HUES6 (cell line): ENCODE results near the gene VDR.

Source experiments
- H3K27ac ChIP-seq: 2 replicates; pipeline ENCODE4 v1.7.0; 2013; ENCODE audit warnings: low read depth, mild to moderate bottlenecking, low read length, inconsistent platforms
- H3K27me3 ChIP-seq: 2 replicates; pipeline ENCODE4 v1.6.1; 2013; ENCODE audit warnings: low read length; ENCODE audit not compliant: control insufficient read depth, insufficient read depth
- H3K36me3 ChIP-seq: 2 replicates; pipeline ENCODE4 v1.6.1; 2013; ENCODE audit warnings: low read length; ENCODE audit not compliant: control insufficient read depth, insufficient read depth
- H3K4me1 ChIP-seq: 2 replicates; pipeline ENCODE4 v1.6.1; 2013; ENCODE audit warnings: low read length; ENCODE audit not compliant: control insufficient read depth, insufficient read depth
- H3K4me3 ChIP-seq: 2 replicates; pipeline ENCODE4 v1.5.1; 2013; ENCODE audit warnings: low read depth, low read length
- H3K9ac ChIP-seq: one replicate; pipeline ENCODE4 v1.6.1; 2013; ENCODE audit warnings: mild to moderate bottlenecking, low read length
- H3K9me3 ChIP-seq: 2 replicates; pipeline ENCODE4 v1.6.1; 2013; ENCODE audit warnings: low read depth, low read length; ENCODE audit not compliant: control insufficient read depth, insufficient read depth

The VDR gene

GRCh38 chr12:47797441-47797840 lies 107.4 kb downstream of the VDR start:
- Histone ChIP-seq H3K36me3 (peaks cover 55% of the 10 kb centered on the region), H3K27me3 (no peaks in the 10 kb centered on the region), H3K27ac (no peak overlapping the region), H3K4me3 (no peak overlapping the region), H3K9ac (no peak overlapping the region), H3K4me1 (peaks cover 21% of the 10 kb centered on the region), H3K9me3 (no peaks in the 10 kb centered on the region)

DNA sequence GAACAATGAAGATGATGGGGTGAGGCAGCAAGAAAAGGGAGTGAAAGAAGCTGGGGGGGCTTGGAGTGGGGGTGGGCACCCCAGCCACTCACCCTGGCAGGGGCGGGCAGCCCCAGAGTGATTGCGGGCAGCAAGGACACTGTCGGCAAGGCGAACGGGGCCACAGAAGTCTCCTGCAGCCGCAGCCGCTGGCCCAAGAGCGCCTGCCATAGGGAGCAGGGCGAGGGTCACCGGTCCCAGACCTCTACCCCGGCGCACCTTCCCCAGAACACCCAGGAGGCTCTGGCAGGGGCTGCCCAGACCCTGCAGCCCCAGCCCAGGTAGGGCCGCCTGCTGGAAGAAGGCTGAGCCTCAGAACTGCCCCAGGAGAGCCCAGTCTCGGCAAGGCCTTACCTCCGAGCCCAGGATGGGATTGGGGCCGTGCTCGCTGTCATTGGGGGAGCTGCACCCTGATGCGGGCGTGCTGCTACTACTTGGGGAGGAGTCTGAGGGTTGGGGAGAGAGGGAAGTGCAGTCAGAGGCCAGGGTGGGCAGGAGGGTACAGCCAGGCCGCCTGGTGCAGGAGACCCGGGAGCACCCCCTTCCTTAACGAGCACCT lies 108.9 kb downstream of the VDR start:
- no peaks in the 10 kb centered on the region for H3K27me3 ChIP-seq
- peaks cover 10% of the 10 kb centered on the region; the same call in 1 of the 2 replicates for H3K4me1 ChIP-seq
- no peaks in the 10 kb centered on the region for H3K9me3 ChIP-seq
- H3K4me3 ChIP-seq = no peak overlapping the region
- H3K36me3 ChIP-seq = peaks cover 68% of the 10 kb centered on the region
- H3K27ac ChIP-seq = no peak overlapping the region
- no peak overlapping the region for H3K9ac ChIP-seq

DNA sequence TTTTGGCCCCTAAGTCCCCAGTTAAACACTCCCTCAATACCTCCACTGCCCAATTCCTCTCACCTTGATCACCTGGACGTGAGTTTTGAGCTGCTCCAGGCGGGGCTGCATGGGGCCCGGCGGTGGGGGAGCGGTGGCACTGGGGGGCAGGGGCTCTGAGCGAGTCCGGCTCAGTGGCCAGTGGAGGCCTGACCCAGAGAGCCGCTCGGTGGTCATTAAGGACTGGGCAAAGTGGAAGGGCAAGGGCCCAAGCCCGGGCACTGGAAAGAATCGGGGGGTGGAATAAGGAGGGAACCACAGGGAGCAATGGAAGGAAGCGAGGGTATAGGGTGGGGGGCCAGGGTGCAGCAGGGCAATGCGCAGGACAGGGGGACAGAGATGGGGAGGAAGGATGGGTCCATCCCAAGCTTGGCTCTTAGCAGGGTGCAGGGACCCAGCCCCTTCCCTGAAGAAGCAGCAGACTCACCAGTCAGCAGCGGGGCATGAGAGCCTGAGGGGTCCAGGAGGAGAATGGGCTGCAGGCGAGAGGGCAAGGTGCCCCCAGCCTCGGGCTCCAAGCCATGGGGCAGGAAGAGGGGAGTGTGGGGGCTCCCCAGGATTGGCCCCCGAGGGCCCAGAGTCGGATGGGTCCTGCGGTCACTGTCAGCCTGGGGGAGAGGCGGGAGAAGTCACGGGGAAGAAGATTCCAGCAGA lies 109.5 kb downstream of the VDR start:
- H3K9me3 ChIP-seq = no peaks in the 10 kb centered on the region
- H3K4me1 ChIP-seq = peaks cover 10% of the 10 kb centered on the region; the same call in 1 of the 2 replicates
- H3K4me3 ChIP-seq = no peak overlapping the region
- H3K27ac ChIP-seq = no peak overlapping the region
- no peak overlapping the region for H3K9ac ChIP-seq
- H3K36me3 ChIP-seq = peaks cover 74% of the 10 kb centered on the region
- H3K27me3 ChIP-seq = no peaks in the 10 kb centered on the region

DNA sequence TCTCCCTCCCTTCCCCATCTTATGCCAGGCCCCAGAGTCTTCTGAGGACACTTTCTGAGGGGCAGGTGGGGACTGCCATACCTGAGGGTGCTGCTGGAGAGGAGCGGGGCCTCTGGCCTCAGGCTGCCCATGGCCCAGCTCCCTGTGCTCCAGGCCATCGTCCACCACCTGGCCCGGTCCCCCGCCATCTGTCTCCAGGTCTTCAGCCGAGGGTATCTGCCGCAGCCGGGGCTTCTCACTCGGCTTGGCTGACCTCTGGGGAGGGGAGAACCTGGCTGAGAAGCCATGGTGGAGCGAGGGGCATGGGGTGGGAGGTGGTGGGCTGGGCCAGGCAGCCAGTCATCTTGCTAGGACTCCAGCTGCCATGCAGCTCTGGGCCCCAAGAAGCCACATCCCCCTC lies 110.1 kb downstream of the VDR start:
- Histone ChIP-seq H3K36me3 (peaks cover 80% of the 10 kb centered on the region), H3K9me3 (no peaks in the 10 kb centered on the region), H3K27me3 (no peaks in the 10 kb centered on the region), H3K4me1 (peaks cover 10% of the 10 kb centered on the region; the same call in 1 of the 2 replicates), H3K27ac (no peak overlapping the region), H3K9ac (no peak overlapping the region), H3K4me3 (no peak overlapping the region)

DNA sequence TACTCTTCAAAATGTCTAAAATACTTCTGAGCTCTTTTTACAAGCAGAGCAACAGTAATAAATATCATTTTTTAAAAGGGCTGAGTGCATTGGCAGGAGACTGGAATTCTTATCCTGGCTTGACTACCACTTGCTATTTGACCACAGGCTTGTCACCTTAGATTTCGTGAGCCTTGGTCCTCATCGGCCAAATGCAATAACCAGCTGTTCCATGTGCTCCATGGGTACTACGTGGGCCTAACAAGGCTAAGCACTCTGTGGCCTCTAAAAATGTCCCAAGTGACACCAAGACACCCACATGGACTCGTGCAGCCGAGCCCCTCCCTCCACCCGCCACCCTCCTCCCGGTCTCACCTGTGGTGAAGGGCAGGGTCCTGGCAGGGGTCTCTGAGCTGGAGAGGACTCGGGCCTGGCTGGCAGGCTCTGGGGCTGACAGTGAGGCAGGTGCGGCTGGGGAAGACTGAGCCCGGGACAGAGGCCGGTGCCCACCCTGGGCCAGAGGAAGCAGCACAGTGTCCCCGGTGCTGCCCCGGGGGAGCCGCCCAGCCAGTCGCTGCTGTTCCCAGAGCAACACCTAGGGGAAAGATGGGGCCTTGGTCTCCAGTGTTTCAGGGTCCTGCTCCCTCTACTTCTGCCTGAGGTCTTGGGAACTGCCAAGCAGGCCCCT lies 111.6 kb downstream of the VDR start:
- H3K9me3 ChIP-seq = no peaks in the 10 kb centered on the region
- 0 out of 2 replicates have a peak, but pooled peaks cover 5% of the 10 kb centered on the region for H3K4me1 ChIP-seq
- no peak overlapping the region for H3K4me3 ChIP-seq
- no peak overlapping the region for H3K27ac ChIP-seq
- no peak overlapping the region for H3K9ac ChIP-seq
- H3K27me3 ChIP-seq = no peaks in the 10 kb centered on the region
- H3K36me3 ChIP-seq = peaks cover 92% of the 10 kb centered on the region

DNA sequence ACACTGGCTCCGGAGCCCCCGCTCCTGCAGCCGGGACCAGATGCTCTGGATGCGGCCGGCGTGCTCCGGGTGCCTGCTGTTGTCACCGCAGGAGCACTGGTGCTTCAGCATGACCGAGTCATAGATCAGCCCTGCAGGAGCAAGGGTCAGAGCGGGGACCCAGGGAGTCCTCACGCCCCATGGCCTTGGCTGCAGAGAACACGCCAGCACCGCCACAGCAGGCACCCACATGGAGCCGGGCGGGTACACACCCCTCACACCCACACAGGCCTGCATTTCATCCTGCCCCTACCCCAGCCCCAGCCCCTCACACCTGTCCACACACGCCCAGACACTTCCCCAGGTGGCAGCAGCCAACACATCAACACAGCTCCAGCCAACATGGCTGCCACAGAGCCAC lies 112.9 kb downstream of the VDR start:
- Histone ChIP-seq H3K27ac (no peak overlapping the region), H3K9ac (no peak overlapping the region), H3K36me3 (peaks cover 94% of the 10 kb centered on the region), H3K9me3 (no peaks in the 10 kb centered on the region), H3K4me3 (no peak overlapping the region), H3K4me1 (no peaks in the 10 kb centered on the region), H3K27me3 (no peaks in the 10 kb centered on the region)
